ENCODE results near the gene LIMCH1.

The LIMCH1 gene

DNA sequence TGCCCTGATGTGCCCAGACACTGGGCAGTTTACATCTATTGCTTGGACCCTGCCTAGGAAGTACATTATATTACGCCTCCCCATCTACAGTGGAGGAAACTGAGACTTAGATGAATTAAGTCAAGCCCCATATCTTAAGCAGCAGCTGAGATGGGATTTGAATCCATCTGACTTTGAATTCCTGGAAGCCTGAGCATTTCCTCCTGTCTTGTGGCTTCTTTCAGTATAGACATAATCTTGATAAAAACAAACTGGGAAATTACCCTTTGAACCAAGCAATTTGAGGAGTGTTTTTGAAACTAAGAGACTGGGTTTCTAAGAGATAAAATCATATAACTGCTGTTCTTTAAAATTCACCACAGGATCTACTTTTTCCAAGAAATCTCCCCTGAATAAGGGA, 18.6 kb downstream of the LIMCH1 start:
- Histone ChIP-seq H3K4me1 (ENCODE audit: insufficient read depth, low read length, poor library complexity, severe bottlenecking) (no peaks in the 10 kb centered on the region), H3K9me3 (ENCODE audit: insufficient read depth, low read depth, low read length) (no peaks in the 10 kb centered on the region), H3K9me2 (replicated peaks; ENCODE audit: low read depth, low read length) (no peaks in the 10 kb centered on the region), H3K4me3 (ENCODE audit: low read length, poor library complexity, severe bottlenecking) (no peak overlapping the region), H3K4me2 (ENCODE audit: low read depth, low read length, poor library complexity, severe bottlenecking) (no peak overlapping the region), H3K9ac (ENCODE audit: low read depth, low read length, poor library complexity, severe bottlenecking) (no peak overlapping the region), H3K27me3 (ENCODE audit: insufficient read depth, low read length, poor library complexity, severe bottlenecking) (no peaks in the 10 kb centered on the region), H3K36me3 (ENCODE audit: insufficient read depth, low read length) (no peaks in the 10 kb centered on the region), H3K79me2 (ENCODE audit: insufficient read depth, low read length) (no peaks in the 10 kb centered on the region), H3F3A (ENCODE audit: low read depth) (no peaks in the 10 kb centered on the region), H2AFZ (ENCODE audit: low read length) (no peak overlapping the region), H4K20me1 (ENCODE audit: insufficient read depth, low read length, poor library complexity, severe bottlenecking) (no peaks in the 10 kb centered on the region)
- no peak for TF ChIP-seq EZH2phosphoT487 (IDR thresholded peaks at IDR 0.05; ENCODE audit: borderline replicate concordance)
- TF ChIP-seq, protein P1, sequence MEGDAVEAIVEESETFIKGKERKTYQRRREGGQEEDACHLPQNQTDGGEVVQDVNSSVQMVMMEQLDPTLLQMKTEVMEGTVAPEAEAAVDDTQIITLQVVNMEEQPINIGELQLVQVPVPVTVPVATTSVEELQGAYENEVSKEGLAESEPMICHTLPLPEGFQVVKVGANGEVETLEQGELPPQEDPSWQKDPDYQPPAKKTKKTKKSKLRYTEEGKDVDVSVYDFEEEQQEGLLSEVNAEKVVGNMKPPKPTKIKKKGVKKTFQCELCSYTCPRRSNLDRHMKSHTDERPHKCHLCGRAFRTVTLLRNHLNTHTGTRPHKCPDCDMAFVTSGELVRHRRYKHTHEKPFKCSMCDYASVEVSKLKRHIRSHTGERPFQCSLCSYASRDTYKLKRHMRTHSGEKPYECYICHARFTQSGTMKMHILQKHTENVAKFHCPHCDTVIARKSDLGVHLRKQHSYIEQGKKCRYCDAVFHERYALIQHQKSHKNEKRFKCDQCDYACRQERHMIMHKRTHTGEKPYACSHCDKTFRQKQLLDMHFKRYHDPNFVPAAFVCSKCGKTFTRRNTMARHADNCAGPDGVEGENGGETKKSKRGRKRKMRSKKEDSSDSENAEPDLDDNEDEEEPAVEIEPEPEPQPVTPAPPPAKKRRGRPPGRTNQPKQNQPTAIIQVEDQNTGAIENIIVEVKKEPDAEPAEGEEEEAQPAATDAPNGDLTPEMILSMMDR (conservative IDR thresholded peaks at IDR 0.05; ENCODE audit: low read length): no peak

DNA sequence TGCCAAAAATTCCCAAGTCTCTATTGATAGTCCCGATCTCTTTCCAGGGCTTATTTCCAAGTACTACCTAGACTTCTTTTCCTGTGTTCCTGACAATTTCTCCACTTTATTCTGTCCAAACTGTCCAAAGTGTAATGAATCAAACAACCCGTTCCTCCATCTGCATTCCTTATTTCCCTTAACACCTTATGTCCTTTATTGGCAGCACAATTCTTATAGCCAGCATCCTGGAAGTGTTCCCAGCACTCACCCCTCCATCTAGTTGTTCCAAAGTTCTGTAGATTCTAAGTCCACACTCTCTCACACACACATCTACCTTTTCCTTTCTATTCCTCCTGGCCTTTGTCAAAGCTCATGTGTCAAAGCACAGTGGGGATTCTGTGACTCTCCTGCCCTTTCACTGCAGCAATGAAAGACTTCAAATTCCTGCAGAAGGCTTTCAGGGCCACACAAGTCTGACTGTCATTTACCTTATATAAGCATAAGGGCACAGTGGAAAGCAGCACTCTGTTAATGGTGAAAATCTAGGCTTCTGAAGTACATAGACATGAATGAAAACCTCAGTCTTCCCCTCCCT, 22.1 kb downstream of the LIMCH1 start:
- Histone ChIP-seq H3K4me3 (ENCODE audit: low read length, poor library complexity, severe bottlenecking) (no peak overlapping the region), H3K9ac (ENCODE audit: low read depth, low read length, poor library complexity, severe bottlenecking) (no peak overlapping the region), H3K27me3 (ENCODE audit: insufficient read depth, low read length, poor library complexity, severe bottlenecking) (no peaks in the 10 kb centered on the region), H3K79me2 (ENCODE audit: insufficient read depth, low read length) (no peaks in the 10 kb centered on the region), H3K9me2 (replicated peaks; ENCODE audit: low read depth, low read length) (no peaks in the 10 kb centered on the region), H4K20me1 (ENCODE audit: insufficient read depth, low read length, poor library complexity, severe bottlenecking) (no peaks in the 10 kb centered on the region), H3F3A (ENCODE audit: low read depth) (no peaks in the 10 kb centered on the region), H2AFZ (ENCODE audit: low read length) (no peak overlapping the region), H3K36me3 (ENCODE audit: insufficient read depth, low read length) (no peaks in the 10 kb centered on the region), H3K9me3 (ENCODE audit: insufficient read depth, low read depth, low read length) (no peaks in the 10 kb centered on the region), H3K4me2 (ENCODE audit: low read depth, low read length, poor library complexity, severe bottlenecking) (no peak overlapping the region), H3K4me1 (ENCODE audit: insufficient read depth, low read length, poor library complexity, severe bottlenecking) (no peaks in the 10 kb centered on the region)
- TF ChIP-seq, protein P1 (conservative IDR thresholded peaks at IDR 0.05; ENCODE audit: low read length): no peak
- no peak for TF ChIP-seq EZH2phosphoT487 (IDR thresholded peaks at IDR 0.05; ENCODE audit: borderline replicate concordance)

DNA sequence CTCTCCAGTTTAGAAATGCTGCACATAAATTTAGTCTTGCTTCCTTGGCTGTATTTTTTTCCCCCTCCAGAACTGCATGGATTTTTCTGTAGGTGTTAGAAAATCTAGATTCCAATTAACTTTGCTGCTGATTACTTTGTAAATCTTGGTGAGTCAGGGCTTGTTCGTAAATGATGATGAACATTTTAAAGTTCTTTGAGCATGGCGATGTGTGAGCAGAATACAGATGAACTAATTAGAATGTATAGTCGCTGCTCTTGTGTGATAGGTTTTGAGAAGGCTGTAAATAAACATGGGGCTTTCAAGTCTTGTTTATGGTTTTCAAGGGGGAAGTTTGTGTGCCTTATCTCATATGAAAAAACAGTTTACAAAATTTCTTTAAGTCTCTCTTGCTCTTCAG, 23.3 kb downstream of the LIMCH1 start:
- Histone ChIP-seq H3K4me2 (ENCODE audit: low read depth, low read length, poor library complexity, severe bottlenecking) (no peak overlapping the region), H3K4me1 (ENCODE audit: insufficient read depth, low read length, poor library complexity, severe bottlenecking) (no peaks in the 10 kb centered on the region), H4K20me1 (ENCODE audit: insufficient read depth, low read length, poor library complexity, severe bottlenecking) (no peaks in the 10 kb centered on the region), H3K27me3 (ENCODE audit: insufficient read depth, low read length, poor library complexity, severe bottlenecking) (no peaks in the 10 kb centered on the region), H3K9me3 (ENCODE audit: insufficient read depth, low read depth, low read length) (no peaks in the 10 kb centered on the region), H3K36me3 (ENCODE audit: insufficient read depth, low read length) (no peaks in the 10 kb centered on the region), H3F3A (ENCODE audit: low read depth) (no peaks in the 10 kb centered on the region), H3K79me2 (ENCODE audit: insufficient read depth, low read length) (no peaks in the 10 kb centered on the region), H3K9ac (ENCODE audit: low read depth, low read length, poor library complexity, severe bottlenecking) (no peak overlapping the region), H3K4me3 (ENCODE audit: low read length, poor library complexity, severe bottlenecking) (no peak overlapping the region), H3K9me2 (replicated peaks; ENCODE audit: low read depth, low read length) (no peaks in the 10 kb centered on the region), H2AFZ (ENCODE audit: low read length) (no peak overlapping the region)
- TF ChIP-seq, protein P1 (conservative IDR thresholded peaks at IDR 0.05; ENCODE audit: low read length): no peak
- TF ChIP-seq EZH2phosphoT487 (IDR thresholded peaks at IDR 0.05; ENCODE audit: borderline replicate concordance): no peak

All from Loucy (cell line).